ENCODE results near the gene EIF4G3. TPM values are rescaled to one million over a fixed set of nuclear protein-coding genes. Genes with fewer than 3 reads are reported as not detected.

Gene EIF4G3
- total and polyA plus RNA-seq, 2 donors (not counting 3 experiments of a cell fraction or from before 2014, with no cell fraction given) = 40.7 to 78.5 TPM

DNA sequence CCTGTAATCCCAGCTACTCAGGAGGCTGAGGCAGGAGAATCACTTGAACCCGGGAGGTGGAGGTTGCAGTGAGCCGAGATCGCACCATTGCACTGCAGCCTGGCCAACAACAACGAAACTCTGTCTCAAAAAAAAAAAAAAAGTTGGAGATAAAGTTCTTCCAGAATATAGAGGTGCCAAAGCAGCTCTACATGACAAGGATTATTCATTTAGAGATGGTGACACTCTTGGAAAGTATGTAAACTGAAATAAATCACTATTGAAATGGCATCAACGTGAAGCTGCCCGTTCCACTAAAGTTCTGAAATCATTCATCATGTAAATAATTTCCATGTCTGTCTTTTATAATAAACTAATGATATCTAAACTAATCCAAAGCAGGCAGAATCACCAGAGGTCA lies 14.9 kb downstream of the EIF4G3 start:
- no peak overlapping the region for H3K27ac ChIP-seq (ENCODE audit: insufficient read depth, low read depth, low read length)
- dilution Hi-C loops (cut with MboI; ENCODE audit: extremely low pct_ligation_motif_present, low sequenced_read_pairs) (no loop called here), intact Hi-C loops (cut with micrococcal nuclease) (no loop called here)
- no TSS peak for BruUV-seq (replicated peaks)
- peaks cover 0 to 5% of the 10 kb centered on the region in 2 experiments for H3K36me3 ChIP-seq (ENCODE audit: control insufficient read depth in 2 of 2, extremely low read depth in 1 of 2, insufficient read depth in 2 of 2, low read length in 2 of 2)
- no peak overlapping the region for H2AFZ ChIP-seq (ENCODE audit: low read depth, low read length)
- no peaks in the 10 kb centered on the region for H3K9me3 ChIP-seq (replicated peaks; ENCODE audit: control insufficient read depth, insufficient read depth, low read length)
- FAIRE-seq (no peak), DNase-seq (ENCODE audit: low read depth, low spot score) (no peak)
- CTCF ChIA-PET = interaction anchor here (1.4 kb wide), 1 partner anchor 11 kb away, joined by 3 read pairs; no protein-coding TSS in a partner anchor
- POLR2A ChIA-PET = interaction anchor here (0.6 kb wide), 1 partner anchor 9 kb away, joined by 3 read pairs; no protein-coding TSS in a partner anchor
- no peak overlapping the region for H3K9ac ChIP-seq (replicated peaks; ENCODE audit: extremely low read depth, insufficient read depth, low read length)
- no peaks in the 10 kb centered on the region for H3K27me3 ChIP-seq (ENCODE audit: control insufficient read depth in 2 of 2, insufficient read depth in 2 of 2, low read length in 2 of 2)
- peaks cover 91% of the 10 kb centered on the region for H3K79me2 ChIP-seq (ENCODE audit: control insufficient read depth, insufficient read depth, low read length)
- no peak for TF ChIP-seq CTCF (IDR thresholded peaks at IDR 0.05; ENCODE audit: extremely low read depth in 1 of 2, insufficient read depth in 1 of 2, low read depth in 1 of 2, low read length in 2 of 2)
- TF ChIP-seq GATA2 (IDR thresholded peaks at IDR 0.05; ENCODE audit: insufficient read depth, insufficient read length, low read depth, low read length) = no peak
- H4K20me1 ChIP-seq (replicated peaks; ENCODE audit: control insufficient read depth, extremely low read depth, insufficient read depth, low read length) = peaks cover 4% of the 10 kb centered on the region
- no peaks in the 10 kb centered on the region for H3K4me1 ChIP-seq (ENCODE audit: control insufficient read depth, extremely low read depth, insufficient read depth, low read length)
- H3K9me1 ChIP-seq (replicated peaks; ENCODE audit: control insufficient read depth, extremely low read depth, insufficient read depth, low read length) = no peaks in the 10 kb centered on the region
- H3K4me3 ChIP-seq (replicated peaks in 1 of 3; ENCODE audit: insufficient read depth in 1 of 3, low read depth in 1 of 3, low read length in 3 of 3) = no peak overlapping the region
- H3K4me2 ChIP-seq (ENCODE audit: insufficient read depth, low read length) = no peak overlapping the region

DNA sequence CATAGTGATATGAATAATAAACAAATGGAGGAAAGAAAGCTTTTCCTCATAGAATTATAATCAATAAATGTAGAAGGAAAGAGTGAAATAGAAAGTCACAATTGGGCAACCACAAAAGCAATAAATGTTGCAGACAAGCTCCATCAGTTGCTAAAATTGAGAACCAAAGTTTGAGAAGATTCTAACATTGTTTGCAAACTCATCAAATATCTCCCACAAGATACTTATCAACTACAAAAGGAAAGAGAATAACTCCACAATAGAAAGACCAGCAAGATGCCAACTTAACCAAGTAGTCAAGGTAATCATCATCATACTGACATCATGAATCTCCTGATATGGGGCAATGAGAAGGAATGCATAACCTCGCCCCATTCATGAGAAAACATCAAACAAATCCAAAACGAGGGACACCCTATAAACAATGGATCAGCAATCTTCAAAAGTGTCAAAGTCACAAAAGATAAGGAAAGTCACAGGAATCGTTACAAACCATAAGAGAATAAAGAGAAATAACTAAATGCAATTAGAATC lies 16.4 kb downstream of the EIF4G3 start:
- H3K36me3 ChIP-seq (ENCODE audit: control insufficient read depth in 2 of 2, extremely low read depth in 1 of 2, insufficient read depth in 2 of 2, low read length in 2 of 2) = peaks cover 0 to 3% of the 10 kb centered on the region in 2 experiments
- intact Hi-C loops (cut with micrococcal nuclease) = no loop called here
- no peaks in the 10 kb centered on the region for H3K9me3 ChIP-seq (replicated peaks; ENCODE audit: control insufficient read depth, insufficient read depth, low read length)
- no peak for TF ChIP-seq MYC (IDR thresholded peaks at IDR 0.05; ENCODE audit: low read depth, low read length)
- no peak for TF ChIP-seq EZH2 (IDR thresholded peaks at IDR 0.05; ENCODE audit: borderline replicate concordance, low read depth, low read length, severe bottlenecking)
- no peak for TF ChIP-seq JUN (IDR thresholded peaks at IDR 0.05; ENCODE audit: borderline replicate concordance, insufficient read depth, insufficient read length, low read depth)
- TF ChIP-seq, protein P1, sequence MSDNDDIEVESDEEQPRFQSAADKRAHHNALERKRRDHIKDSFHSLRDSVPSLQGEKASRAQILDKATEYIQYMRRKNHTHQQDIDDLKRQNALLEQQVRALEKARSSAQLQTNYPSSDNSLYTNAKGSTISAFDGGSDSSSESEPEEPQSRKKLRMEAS (IDR thresholded peaks at IDR 0.05; ENCODE audit: insufficient read depth, insufficient read length) = no peak
- TF ChIP-seq POLR2A (IDR thresholded peaks at IDR 0.05; ENCODE audit: low read depth, low read length) = no peak
- no peak for TF ChIP-seq FOS (IDR thresholded peaks at IDR 0.05; ENCODE audit: borderline replicate concordance, insufficient read depth, low read length)
- BruUV-seq (replicated peaks) = no TSS peak
- DNase-seq (ENCODE audit: low read depth, low spot score) = no peak
- H3K79me2 ChIP-seq (ENCODE audit: control insufficient read depth, insufficient read depth, low read length) = peaks cover 88% of the 10 kb centered on the region
- H4K20me1 ChIP-seq (replicated peaks; ENCODE audit: control insufficient read depth, extremely low read depth, insufficient read depth, low read length) = peaks cover 4% of the 10 kb centered on the region
- no peak overlapping the region for H3K27ac ChIP-seq (ENCODE audit: insufficient read depth, low read depth, low read length)
- no peaks in the 10 kb centered on the region for H3K4me1 ChIP-seq (ENCODE audit: control insufficient read depth, extremely low read depth, insufficient read depth, low read length)
- H3K4me2 ChIP-seq (ENCODE audit: insufficient read depth, low read length) = no peak overlapping the region
- no peak overlapping the region for H2AFZ ChIP-seq (ENCODE audit: low read depth, low read length)
- no peak for FAIRE-seq
- no peaks in the 10 kb centered on the region for H3K9me1 ChIP-seq (replicated peaks; ENCODE audit: control insufficient read depth, extremely low read depth, insufficient read depth, low read length)
- dilution Hi-C loops (cut with MboI; ENCODE audit: extremely low pct_ligation_motif_present, low sequenced_read_pairs) = no loop called here
- H3K9ac ChIP-seq (replicated peaks; ENCODE audit: extremely low read depth, insufficient read depth, low read length) = no peak overlapping the region
- H3K27me3 ChIP-seq (ENCODE audit: control insufficient read depth in 2 of 2, insufficient read depth in 2 of 2, low read length in 2 of 2) = no peaks in the 10 kb centered on the region
- H3K4me3 ChIP-seq (replicated peaks in 1 of 3; ENCODE audit: insufficient read depth in 1 of 3, low read depth in 1 of 3, low read length in 3 of 3) = no peak overlapping the region
- ChIA-PET POLR2A (no interaction called here), CTCF (interaction anchor here (0.8 to 1.3 kb wide), 3 partner anchors 11 to 38 kb away, joined by 3 read pairs; no protein-coding TSS in a partner anchor)

Data from endothelial cell of umbilical vein (primary cell).